OCI-LY3 (cell line): ENCODE data around the gene THAP2.

Experiments
- EZH2phosphoT487 ChIP-seq: fragments of 200-600 bp; shearing (Covaris generic); IDR thresholded peaks from 2 replicates; pipeline ENCODE4 v1.6.1; 2018; ENCODE audit warnings: antibody characterized with exemption, mixed run types, low read depth
- TF ChIP-seq, protein P1 (sequence below): fragments of 200-600, 300-600 bp; sonication (generic); IDR thresholded peaks from 2 replicates; pipeline ENCODE4 v1.5.1; 2014; ENCODE audit warnings: antibody characterized with exemption, low read length, low read depth

DNA sequence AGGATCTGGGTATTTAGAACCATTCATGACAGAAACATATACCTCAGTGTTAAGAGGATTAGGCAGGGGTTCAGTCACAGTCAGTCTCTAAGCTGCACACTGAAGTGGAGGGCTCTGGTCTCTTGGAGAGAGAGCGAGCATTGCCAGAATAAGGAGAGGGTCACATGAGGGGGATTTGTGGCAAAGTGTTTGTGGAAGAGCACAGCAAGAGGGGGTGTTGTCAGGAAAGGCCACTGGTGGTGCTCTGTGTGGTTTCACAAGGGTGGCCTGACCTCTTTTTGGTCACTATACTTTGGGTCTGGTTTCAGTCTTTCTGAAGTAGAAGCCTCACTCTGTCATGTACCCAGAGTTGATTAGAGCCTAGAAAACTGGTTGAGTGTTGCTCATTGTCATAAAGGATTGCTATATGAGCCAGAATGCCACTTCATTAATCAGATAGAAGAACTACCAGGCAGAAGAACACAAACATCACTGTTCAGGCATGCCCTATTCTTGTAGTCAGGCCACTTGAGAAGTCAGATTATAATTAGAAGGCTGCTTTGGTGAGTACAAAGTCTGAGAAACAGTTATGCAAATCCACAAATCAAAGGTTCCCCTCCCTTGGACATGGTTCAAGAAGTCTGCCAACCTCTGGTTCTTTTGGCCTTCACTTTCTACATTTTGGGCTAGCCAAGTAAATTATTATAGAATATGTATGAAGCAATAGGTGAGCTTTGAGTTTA, 30.2 kb downstream of the THAP2 start:
- TF ChIP-seq, protein P1, sequence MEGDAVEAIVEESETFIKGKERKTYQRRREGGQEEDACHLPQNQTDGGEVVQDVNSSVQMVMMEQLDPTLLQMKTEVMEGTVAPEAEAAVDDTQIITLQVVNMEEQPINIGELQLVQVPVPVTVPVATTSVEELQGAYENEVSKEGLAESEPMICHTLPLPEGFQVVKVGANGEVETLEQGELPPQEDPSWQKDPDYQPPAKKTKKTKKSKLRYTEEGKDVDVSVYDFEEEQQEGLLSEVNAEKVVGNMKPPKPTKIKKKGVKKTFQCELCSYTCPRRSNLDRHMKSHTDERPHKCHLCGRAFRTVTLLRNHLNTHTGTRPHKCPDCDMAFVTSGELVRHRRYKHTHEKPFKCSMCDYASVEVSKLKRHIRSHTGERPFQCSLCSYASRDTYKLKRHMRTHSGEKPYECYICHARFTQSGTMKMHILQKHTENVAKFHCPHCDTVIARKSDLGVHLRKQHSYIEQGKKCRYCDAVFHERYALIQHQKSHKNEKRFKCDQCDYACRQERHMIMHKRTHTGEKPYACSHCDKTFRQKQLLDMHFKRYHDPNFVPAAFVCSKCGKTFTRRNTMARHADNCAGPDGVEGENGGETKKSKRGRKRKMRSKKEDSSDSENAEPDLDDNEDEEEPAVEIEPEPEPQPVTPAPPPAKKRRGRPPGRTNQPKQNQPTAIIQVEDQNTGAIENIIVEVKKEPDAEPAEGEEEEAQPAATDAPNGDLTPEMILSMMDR = no peak
- no peak for TF ChIP-seq EZH2phosphoT487
